K562 (cell line): Measurements from ENCODE around the gene MSL3. TPM values are rescaled to one million over a fixed set of nuclear protein-coding genes. Genes with fewer than 3 reads are reported as not detected.
A peak's percentile ranks its signal among the peaks of the same experiment; 100 is the strongest.

Experiments
- ARID2 ChIP-seq: fragments of 450-650 bp; IDR thresholded peaks from 2 replicates; pipeline ENCODE4 v1.6.1; 2017; ENCODE audit warnings: antibody characterized with exemption, mild to moderate bottlenecking
- EHMT2 ChIP-seq: fragments of 450-650 bp; IDR thresholded peaks from 2 replicates; pipeline ENCODE4 v1.6.1; 2018; ENCODE audit warnings: antibody characterized with exemption
- HDAC3 ChIP-seq: fragments of 450-650 bp; IDR thresholded peaks from 2 replicates; pipeline ENCODE4 v1.6.1; 2018; ENCODE audit warnings: borderline replicate concordance, mild to moderate bottlenecking, moderate library complexity; ENCODE audit not compliant: partially characterized antibody
- HMGN3 ChIP-seq: IDR thresholded peaks from 2 replicates; pipeline ENCODE4 v1.6.1; 2011; ENCODE audit warnings: borderline replicate concordance, low read depth, mild to moderate bottlenecking, mixed read lengths, low read length; ENCODE audit not compliant: insufficient read length; ENCODE audit errors: extremely low read depth
- HNRNPL ChIP-seq: fragments of 200-400 bp; formaldehyde crosslinking; IDR thresholded peaks from 2 replicates; pipeline ENCODE4 v1.6.1; 2017; ENCODE audit warnings: low read depth, mild to moderate bottlenecking, low read length
- IRF1 ChIP-seq: sonication (generic); formaldehyde crosslinking; IDR thresholded peaks from 2 replicates; pipeline ENCODE4 v1.8.0; 2022; ENCODE audit warnings: missing genetic modification reagents, mild to moderate bottlenecking, borderline replicate concordance
- KLF16 ChIP-seq: IDR thresholded peaks from 2 replicates; pipeline ENCODE4 v1.6.1; 2016; ENCODE audit warnings: antibody characterized with exemption
- MCM3 ChIP-seq: fragments of 450-650 bp; IDR thresholded peaks from 2 replicates; pipeline ENCODE4 v1.6.1; 2016
- PATZ1 ChIP-seq: fragments of 250-450 bp; sonication (Bioruptor Pico); IDR thresholded peaks from 2 replicates; pipeline ENCODE4 v1.5.0; 2020; ENCODE audit warnings: mild to moderate bottlenecking, borderline replicate concordance
- RERE ChIP-seq: sonication (generic); formaldehyde crosslinking; IDR thresholded peaks from 2 replicates; pipeline ENCODE4 v1.8.0; 2023; ENCODE audit warnings: missing genetic modification reagents, mild to moderate bottlenecking, borderline replicate concordance
- RUNX1 ChIP-seq: sonication (generic); IDR thresholded peaks from 2 replicates; pipeline ENCODE4 v1.6.1; 2016; ENCODE audit warnings: antibody characterized with exemption, low read depth
- SOX6 ChIP-seq: fragments of 450-650 bp; IDR thresholded peaks from 2 replicates; pipeline ENCODE4 v1.6.1; 2014; ENCODE audit warnings: mild to moderate bottlenecking
- TBP ChIP-seq: optimal IDR thresholded peaks from 2 replicates; pipeline ENCODE3; 2011; ENCODE audit warnings: low read depth, low read length, improper control_type of control experiment
- ZHX1 ChIP-seq: fragments of 150-350 bp; conservative IDR thresholded peaks from 2 replicates; pipeline ENCODE4 v1.6.1; 2014; ENCODE audit warnings: low read length
- ZKSCAN8 ChIP-seq: fragments of 200-800 bp; sonication (Bioruptor generic); IDR thresholded peaks from 2 replicates; pipeline ENCODE4 v1.6.1; 2016; ENCODE audit warnings: missing genetic modification characterization, missing compliant biosample characterization
- ZNF175 ChIP-seq: fragments of 200-800 bp; sonication (Bioruptor generic); IDR thresholded peaks from 2 replicates; pipeline ENCODE4 v1.6.1; 2016; ENCODE audit warnings: low read depth, mild to moderate bottlenecking, missing genetic modification characterization, missing compliant biosample characterization
- ZNF239 ChIP-seq: fragments of 250-450 bp; sonication (Bioruptor Pico); IDR thresholded peaks from 2 replicates; pipeline ENCODE4 v1.4.0; 2020; ENCODE audit warnings: mild to moderate bottlenecking
- ZNF384 ChIP-seq: IDR thresholded peaks from 2 replicates; pipeline ENCODE4 v1.6.1; 2012; ENCODE audit warnings: low read depth, low read length, improper control_type of control experiment
- polyA plus RNA-seq, 8 experiments: library from polyadenylated mRNA; depleted of rRNA in 4 of 8; stranded (reverse) in 5 of 8; unstranded in 3 of 8; fragments of >200 nt; fragmentation: Nextera tagmentation in 2 of 8; fragmentation: Illumina TruSeq in 1 of 8; extraction: Ambion mirVana in 2 of 8; extraction: Trizol in 1 of 8; gene quantifications; 2 replicates each; pipeline versions ENCODE4 v1.2.1 to v1.2.3, GENCODE V29; 2011 to 2014; ENCODE audit warnings: inconsistent platforms in 1 of 8, missing spikeins in 1 of 8
- total RNA-seq, 7 experiments: library from RNA; depleted of rRNA in 6 of 7; stranded (reverse); fragments of >200 nt in 6 of 7; fragmentation: Illumina TruSeq in 2 of 7; extraction: Trizol in 2 of 7; gene quantifications; 2 replicates each; pipeline versions ENCODE4 v1.2.1 to v1.2.3, GENCODE V29; 2011 to 2021; ENCODE audit warnings: low replicate concordance in 1 of 7

The MSL3 gene
- total and polyA plus RNA-seq, 9 of the 15 experiments (the other 6 are each of a cell fraction or from before 2014, with no cell fraction given): 21.3 to 39.9 (median 27.1) TPM

- no peak for TF ChIP-seq MCM3
- no peak for TF ChIP-seq RUNX1
- no peak for TF ChIP-seq IRF1 (CRISPR knock-in tag)
- no peak for TF ChIP-seq ARID2
- no peak for TF ChIP-seq EHMT2
- TF ChIP-seq ZHX1: no peak
- peak; percentile 76; the same call in 1 of the 2 replicates for TF ChIP-seq HNRNPL
- peak; percentile 13 for TF ChIP-seq TBP
- no peak for TF ChIP-seq HDAC3
- TF ChIP-seq PATZ1 (CRISPR knock-in tag): no peak
- TF ChIP-seq ZNF239 (CRISPR knock-in tag): no peak
- no peak for TF ChIP-seq ZNF384
- peak; percentile 35 for TF ChIP-seq HMGN3
- TF ChIP-seq SOX6: 0 out of 2 replicates have a peak, but pooled peaks have one; percentile 19
- no peak for TF ChIP-seq RERE (CRISPR knock-in tag)
- TF ChIP-seq KLF16: no peak
- no peak for TF ChIP-seq ZKSCAN8 (CRISPR knock-in tag)
- no peak for TF ChIP-seq ZNF175 (CRISPR knock-in tag)
These were observed at the start of gene MSL3 (continued) for GRCh38 chrX:11757719-11758399.
